Smooth muscle cell (in vitro differentiated cells): ENCODE results near the gene KRTAP5-5. TPM values are rescaled to one million over a fixed set of nuclear protein-coding genes. Genes with fewer than 3 reads are reported as not detected.
"Not testable (repeated sequence)": the region's sequence is repeated elsewhere in the genome, so short reads cannot be mapped to it uniquely, and the experiment has no call there.

Experiments
- DNase-seq: peaks from one replicate; lab custom pipeline; 2025; ENCODE audit not compliant: unreplicated experiment; lab: John Stamatoyannopoulos, UW
- H2AFZ ChIP-seq: fragments of 200-600 bp; sonication (generic); 2 replicates; pipeline ENCODE4 v1.6.0; 2016; ENCODE audit warnings: antibody characterized with exemption, low read depth, mild to moderate bottlenecking
- H3F3A ChIP-seq: fragments of 200-600 bp; sonication (generic); 2 replicates; pipeline ENCODE4 v1.6.0; 2017; ENCODE audit warnings: antibody characterized with exemption, low read depth
- H3K27ac ChIP-seq: fragments of 200-600 bp; sonication (generic); 2 replicates; pipeline ENCODE4 v1.5.1; 2016; ENCODE audit warnings: low read depth, mild to moderate bottlenecking
- H3K27me3 ChIP-seq: fragments of 200-600 bp; sonication (generic); 2 replicates; pipeline ENCODE4 v1.6.1; 2016; ENCODE audit warnings: low read depth, mild to moderate bottlenecking
- H3K36me3 ChIP-seq: fragments of 200-600 bp; sonication (generic); 2 replicates; pipeline ENCODE4 v1.5.1; 2016; ENCODE audit warnings: low read depth
- H3K4me1 ChIP-seq: fragments of 200-600 bp; sonication (generic); 2 replicates; pipeline ENCODE4 v1.5.1; 2016; ENCODE audit warnings: low read depth
- H3K4me2 ChIP-seq: fragments of 200-600 bp; sonication (generic); 2 replicates; pipeline ENCODE4 v1.6.0; 2016; ENCODE audit warnings: mild to moderate bottlenecking
- H3K4me3 ChIP-seq: fragments of 200-600 bp; sonication (generic); 2 replicates; pipeline ENCODE4 v1.5.1; 2016; ENCODE audit warnings: mild to moderate bottlenecking
- H3K79me2 ChIP-seq: fragments of 200-600 bp; sonication (generic); 2 replicates; pipeline ENCODE4 v1.6.0; 2016; ENCODE audit warnings: low read depth, mild to moderate bottlenecking
- H3K9ac ChIP-seq: fragments of 200-600 bp; sonication (generic); 2 replicates; pipeline ENCODE4 v1.6.0; 2016; ENCODE audit warnings: low read depth
- H3K9me3 ChIP-seq: fragments of 200-600 bp; sonication (generic); replicated peaks from 2 replicates; pipeline ENCODE4 v1.5.1; 2016; ENCODE audit warnings: low read depth
- H4K20me1 ChIP-seq: fragments of 200-600 bp; sonication (generic); 2 replicates; pipeline ENCODE4 v1.6.0; 2016; ENCODE audit warnings: low read depth
- WGBS: methylation state at CpG from one replicate; pipeline ENCODE4 v1.1.7; 2016; ENCODE audit warnings: low lambda C conversion rate; 5-methylcytosine and 5-hydroxymethylcytosine counted together
- polyA plus RNA-seq: library from polyadenylated mRNA; unstranded; fragments of >200 nt; fragmentation: Nextera tagmentation; extraction: Ambion mirVana; gene quantifications from 2 replicates; pipeline ENCODE4 v1.2.1, GENCODE V29; 2016
- total RNA-seq: library from RNA; depleted of rRNA; stranded (reverse); fragments of >200 nt; gene quantifications from 2 replicates; pipeline ENCODE4 v1.2.3, GENCODE V29; 2014
- TF ChIP-seq, protein P1 (sequence below): fragments of 200-600 bp; sonication (generic); IDR thresholded peaks from 2 replicates; pipeline ENCODE4 v1.5.1; 2017; ENCODE audit warnings: borderline replicate concordance, mild to moderate bottlenecking, antibody characterized with exemption; ENCODE audit not compliant: insufficient read depth, poor library complexity, severe bottlenecking

The KRTAP5-5 gene
- total and polyA plus RNA-seq, 2 experiments from 2014 or later = not detected

DNA sequence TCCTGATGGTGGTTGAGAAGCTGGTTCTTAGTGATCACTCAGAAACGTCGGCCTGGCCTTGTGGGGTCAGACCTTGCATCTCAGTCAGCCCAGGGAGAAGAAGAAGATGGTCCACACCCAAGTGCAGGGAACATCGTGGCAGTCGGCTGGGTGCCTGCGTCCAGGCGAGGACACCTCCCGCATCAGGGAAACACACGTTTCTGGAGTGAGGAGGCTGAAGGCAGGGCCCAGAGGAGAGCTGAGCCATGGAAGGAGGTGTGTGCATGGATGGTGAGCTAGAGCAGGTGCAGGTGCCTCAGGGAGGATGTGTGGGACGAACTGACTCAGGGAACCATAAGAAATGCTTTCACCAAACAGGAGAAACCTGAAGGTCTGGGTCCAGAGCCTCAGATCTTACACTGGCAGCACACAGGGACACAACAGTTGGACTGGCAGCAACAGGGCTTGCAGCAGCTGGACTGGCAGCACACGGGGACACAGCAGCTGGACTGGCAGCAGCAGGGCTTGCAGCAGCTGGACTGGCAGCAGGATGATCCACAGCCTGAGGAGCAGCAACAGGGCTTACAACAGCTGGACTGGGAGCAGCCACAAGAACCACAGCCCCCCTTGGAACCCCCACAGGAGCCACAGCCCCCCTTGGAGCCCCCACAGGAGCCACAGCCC, 32.1 kb upstream of the KRTAP5-5 start:
- no peaks in the 10 kb centered on the region for H3K9me3 ChIP-seq
- H3K9ac ChIP-seq = no peak overlapping the region
- H3K27me3 ChIP-seq = peaks cover 35% of the 10 kb centered on the region
- H4K20me1 ChIP-seq = no peaks in the 10 kb centered on the region
- H3K4me1 ChIP-seq = no peaks in the 10 kb centered on the region
- no peaks in the 10 kb centered on the region for H3K36me3 ChIP-seq
- no peak overlapping the region for H2AFZ ChIP-seq
- TF ChIP-seq, protein P1, sequence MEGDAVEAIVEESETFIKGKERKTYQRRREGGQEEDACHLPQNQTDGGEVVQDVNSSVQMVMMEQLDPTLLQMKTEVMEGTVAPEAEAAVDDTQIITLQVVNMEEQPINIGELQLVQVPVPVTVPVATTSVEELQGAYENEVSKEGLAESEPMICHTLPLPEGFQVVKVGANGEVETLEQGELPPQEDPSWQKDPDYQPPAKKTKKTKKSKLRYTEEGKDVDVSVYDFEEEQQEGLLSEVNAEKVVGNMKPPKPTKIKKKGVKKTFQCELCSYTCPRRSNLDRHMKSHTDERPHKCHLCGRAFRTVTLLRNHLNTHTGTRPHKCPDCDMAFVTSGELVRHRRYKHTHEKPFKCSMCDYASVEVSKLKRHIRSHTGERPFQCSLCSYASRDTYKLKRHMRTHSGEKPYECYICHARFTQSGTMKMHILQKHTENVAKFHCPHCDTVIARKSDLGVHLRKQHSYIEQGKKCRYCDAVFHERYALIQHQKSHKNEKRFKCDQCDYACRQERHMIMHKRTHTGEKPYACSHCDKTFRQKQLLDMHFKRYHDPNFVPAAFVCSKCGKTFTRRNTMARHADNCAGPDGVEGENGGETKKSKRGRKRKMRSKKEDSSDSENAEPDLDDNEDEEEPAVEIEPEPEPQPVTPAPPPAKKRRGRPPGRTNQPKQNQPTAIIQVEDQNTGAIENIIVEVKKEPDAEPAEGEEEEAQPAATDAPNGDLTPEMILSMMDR = no peak
- WGBS = 86% methylated on average over 10 of the region's 10 CpGs
- no peaks in the 10 kb centered on the region for H3K79me2 ChIP-seq
- no peaks in the 10 kb centered on the region for H3F3A ChIP-seq
- DNase-seq = no peak
- no peak overlapping the region for H3K27ac ChIP-seq
- no peak overlapping the region for H3K4me3 ChIP-seq
- no peak overlapping the region for H3K4me2 ChIP-seq

DNA sequence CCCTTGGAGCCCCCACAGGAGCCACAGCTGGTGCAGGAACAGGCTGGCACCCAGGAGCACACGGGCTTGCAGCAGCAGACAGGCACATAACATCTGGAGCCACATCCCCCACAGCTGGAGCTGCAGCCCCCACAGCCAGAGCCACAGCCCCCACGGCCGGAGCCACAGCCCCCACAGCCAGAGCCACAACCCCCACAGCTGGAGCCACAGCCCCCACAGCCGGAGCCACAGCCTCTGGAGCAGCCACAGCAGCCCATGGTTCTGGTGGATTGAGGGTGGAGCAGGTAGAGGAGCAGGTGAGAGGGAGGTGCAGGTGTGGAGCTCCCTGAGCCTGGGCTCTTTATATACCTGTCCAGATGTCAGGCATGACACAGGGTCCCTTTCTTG, 31.6 kb upstream of the KRTAP5-5 start, which contains the start of gene KRTAP5-2:
TSS of gene KRTAP5-2 (minus strand) at position 301 of the 387 bp plus-strand sequence. CDS start at position 257, 44 bp downstream.
- no peaks in the 10 kb centered on the region for H3K79me2 ChIP-seq
- no peak for DNase-seq
- H3K4me2 ChIP-seq = no peak within 1 kb of the TSS
- no peak within 1 kb of the TSS for H3K9ac ChIP-seq
- WGBS = 92% methylated on average over 3 of the region's 4 CpGs
- no peaks in the 10 kb centered on the region for H3K9me3 ChIP-seq
- no peaks in the 10 kb centered on the region for H3K4me1 ChIP-seq
- no peaks in the 10 kb centered on the region for H3K36me3 ChIP-seq
- H3K4me3 ChIP-seq = no peak within 1 kb of the TSS
- H3K27ac ChIP-seq = no peak within 1 kb of the TSS
- TF ChIP-seq, protein P1 = no peak
- no peak within 1 kb of the TSS for H2AFZ ChIP-seq
- no peaks in the 10 kb centered on the region for H4K20me1 ChIP-seq
- H3F3A ChIP-seq = no peaks in the 10 kb centered on the region
- H3K27me3 ChIP-seq = peaks cover 33% of the 10 kb centered on the region

DNA sequence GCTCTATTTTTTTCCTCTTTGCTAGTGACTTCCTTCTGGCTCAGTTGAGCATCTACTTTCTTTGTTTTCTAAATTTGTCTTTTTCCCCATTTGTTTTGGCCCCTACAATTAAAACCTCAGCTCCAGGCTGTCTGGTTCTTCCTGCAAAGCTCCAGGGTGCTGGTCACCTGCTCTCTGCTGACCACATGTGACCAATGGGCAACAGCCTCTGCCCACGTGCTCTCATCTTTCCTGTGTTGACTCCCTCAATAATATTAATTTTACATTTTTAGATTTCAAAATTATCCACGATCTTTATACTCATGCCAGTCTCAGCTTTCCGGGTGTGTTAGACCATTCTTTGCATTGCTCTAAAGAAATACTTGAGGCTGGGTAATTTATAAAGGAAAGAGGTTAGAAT, 31.2 kb upstream of the KRTAP5-5 start:
- H3K4me1 ChIP-seq, H3F3A ChIP-seq, H3K36me3 ChIP-seq, H3K9ac ChIP-seq, H3K4me2 ChIP-seq, H3K79me2 ChIP-seq, H3K9me3 ChIP-seq, H3K4me3 ChIP-seq, H4K20me1 ChIP-seq, DNase-seq, H3K27ac ChIP-seq, H2AFZ ChIP-seq: not testable (repeated sequence)
- WGBS = 83% methylated on average over 3 of the region's 3 CpGs
- peaks cover 33% of the 10 kb centered on the region for H3K27me3 ChIP-seq

- Histone ChIP-seq H4K20me1 (no peaks in the 10 kb centered on the region), H3K9ac (no peak overlapping the region), H3F3A (no peaks in the 10 kb centered on the region), H3K4me1 (no peaks in the 10 kb centered on the region), H3K79me2 (no peaks in the 10 kb centered on the region), H3K9me3 (no peaks in the 10 kb centered on the region), H3K4me3 (no peak overlapping the region), H3K27ac (no peak overlapping the region), H3K36me3 (no peaks in the 10 kb centered on the region), H2AFZ (no peak overlapping the region), H3K27me3 (peaks cover 33% of the 10 kb centered on the region), H3K4me2 (no peak overlapping the region)
- WGBS = 73% methylated on average over 6 of the region's 6 CpGs
- DNase-seq = no peak
- TF ChIP-seq, protein P1 = no peak
Measured at GRCh38 chr11:1598816-1599215, 30.8 kb upstream of the KRTAP5-5 start.
